GM23338 (cell line): ENCODE measurements around the gene TMC1. TPM values are rescaled to one million over a fixed set of nuclear protein-coding genes. Genes with fewer than 3 reads are reported as not detected.

ENCODE experiments used
- ATAC-seq: fragments of 200-7000 bp; cut with Tn5 transposase; 3 replicates; pipeline ENCODE4 v1.9.1; 2020
- DNase-seq: peaks from one replicate; pipeline ENCODE4 v3.0.0-alpha.2; 2015; ENCODE audit warnings: low spot score
- H2AFZ ChIP-seq: fragments of 200-600 bp; sonication (generic); 2 replicates; pipeline ENCODE4 v1.8.0; 2016; ENCODE audit warnings: antibody characterized with exemption, mild to moderate bottlenecking, moderate library complexity
- H3F3A ChIP-seq: fragments of 200-600 bp; sonication (generic); replicated peaks from 2 replicates; pipeline ENCODE4 v1.8.0; 2017; ENCODE audit warnings: antibody characterized with exemption, mixed run types, low read depth
- H3K27ac ChIP-seq: fragments of 200-600 bp; sonication (generic); 2 replicates; pipeline ENCODE4 v1.6.1; 2016; ENCODE audit warnings: low read depth
- H3K27me3 ChIP-seq: fragments of 200-600 bp; sonication (generic); 2 replicates; pipeline ENCODE4 v1.8.0; 2016; ENCODE audit warnings: mild to moderate bottlenecking, mixed run types, moderate library complexity; ENCODE audit not compliant: insufficient read depth
- H3K36me3 ChIP-seq: fragments of 200-600 bp; sonication (generic); 2 replicates; pipeline ENCODE4 v1.8.0; 2016; ENCODE audit warnings: mild to moderate bottlenecking; ENCODE audit not compliant: insufficient read depth
- H3K4me1 ChIP-seq: fragments of 200-600 bp; sonication (generic); 2 replicates; pipeline ENCODE4 v1.8.0; 2016; ENCODE audit warnings: mild to moderate bottlenecking, moderate library complexity; ENCODE audit not compliant: insufficient read depth
- H3K4me2 ChIP-seq: fragments of 200-600 bp; sonication (generic); 2 replicates; pipeline ENCODE4 v1.7.1; 2017; ENCODE audit warnings: mixed run types
- H3K4me3 ChIP-seq: fragments of 200-600 bp; sonication (generic); 2 replicates; pipeline ENCODE4 v1.6.1; 2016; ENCODE audit warnings: mixed run types
- H3K79me2 ChIP-seq: fragments of 200-600 bp; sonication (generic); replicated peaks from 2 replicates; pipeline ENCODE4 v1.8.0; 2017; ENCODE audit warnings: mild to moderate bottlenecking; ENCODE audit not compliant: insufficient read depth
- H3K9me2 ChIP-seq: fragments of 200-600 bp; sonication (generic); 2 replicates; pipeline ENCODE4 v1.8.0; 2017; ENCODE audit not compliant: insufficient read depth
- H4K20me1 ChIP-seq: fragments of 200-600 bp; sonication (generic); replicated peaks from 2 replicates; pipeline ENCODE4 v1.8.0; 2017; ENCODE audit warnings: mild to moderate bottlenecking; ENCODE audit not compliant: insufficient read depth
- H3K27ac Mint-ChIP-seq: 2 replicates; pipeline ENCODE4 v1.8.0; 2020; ENCODE audit warnings: inconsistent platforms, mild to moderate bottlenecking, moderate library complexity, mixed read lengths
- H3K27me3 Mint-ChIP-seq: 3 replicates; pipeline ENCODE4 v1.8.0; 2022; ENCODE audit warnings: low read depth, mild to moderate bottlenecking, moderate library complexity, mixed read lengths, inconsistent platforms; ENCODE audit not compliant: insufficient read depth, poor library complexity
- H3K36me3 Mint-ChIP-seq: 3 replicates; pipeline ENCODE4 v1.8.0; 2021; ENCODE audit warnings: low read depth, mild to moderate bottlenecking, inconsistent platforms, moderate library complexity, mixed read lengths
- H3K4me1 Mint-ChIP-seq: 3 replicates; pipeline ENCODE4 v1.8.0; 2020; ENCODE audit warnings: mild to moderate bottlenecking, inconsistent platforms, mixed read lengths
- H3K4me3 Mint-ChIP-seq: 3 replicates; pipeline ENCODE4 v1.8.0; 2021; ENCODE audit warnings: moderate library complexity, mild to moderate bottlenecking, inconsistent platforms, mixed read lengths
- H3K9me3 Mint-ChIP-seq: 3 replicates; pipeline ENCODE4 v1.8.0; 2020; ENCODE audit warnings: moderate library complexity, mild to moderate bottlenecking, inconsistent platforms, mixed read lengths
- CTCF ChIP-seq, 2 experiments: fragments of 200-600 bp in 1 of 2; sonication (generic) in 1 of 2; conservative IDR thresholded peaks; 2 replicates each; pipeline versions ENCODE4 v1.5.1 to v1.6.1; 2016 to 2017; ENCODE audit warnings: antibody characterized with exemption in 2 of 2, low read depth in 2 of 2, mild to moderate bottlenecking in 2 of 2, moderate library complexity in 1 of 2
- ETS1 ChIP-seq: IDR thresholded peaks from 2 replicates; pipeline ENCODE4 v1.6.1; 2016; ENCODE audit warnings: antibody characterized with exemption
- NANOG ChIP-seq: IDR thresholded peaks from 2 replicates; pipeline ENCODE4 v1.6.1; 2016; ENCODE audit warnings: antibody characterized with exemption, borderline replicate concordance
- STAT1 ChIP-seq: IDR thresholded peaks from one replicate; pipeline ENCODE4 v1.6.1; 2016; ENCODE audit warnings: antibody characterized with exemption; ENCODE audit not compliant: unreplicated experiment
- ZNF462 ChIP-seq: fragments of 250-450 bp; sonication (Bioruptor Pico); IDR thresholded peaks from 2 replicates; pipeline ENCODE4 v1.5.0; 2020; ENCODE audit warnings: mild to moderate bottlenecking, moderate library complexity
- polyA plus RNA-seq: library from polyadenylated mRNA; unstranded; fragments of >200 nt; fragmentation: Nextera tagmentation; extraction: Ambion mirVana; gene quantifications from 2 replicates; pipeline ENCODE4 v1.2.1, GENCODE V29; 2016
- total RNA-seq: library from RNA; depleted of rRNA; stranded (reverse); fragments of >200 nt; shearing (Covaris generic); gene quantifications from 2 replicates; pipeline ENCODE4 v1.2.3, GENCODE V29; 2014

The TMC1 gene
- total and polyA plus RNA-seq, 2 experiments from 2014 or later, result 0.61 to 1.2 TPM

- Mint-ChIP-seq H3K27ac (no peak overlapping the region), H3K4me1 (peaks cover 18% of the 10 kb centered on the region), H3K4me3 (no peak overlapping the region), H3K27me3 (peaks cover 2% of the 10 kb centered on the region), H3K36me3 (no peaks in the 10 kb centered on the region), H3K9me3 (0 out of 3 replicates have a peak, but pooled peaks cover under 1% of the 10 kb centered on the region)
- H3K4me1 ChIP-seq, result no peaks in the 10 kb centered on the region
- H3K9me2 ChIP-seq, result no peaks in the 10 kb centered on the region
- H3F3A ChIP-seq, result no peaks in the 10 kb centered on the region
- H3K4me3 ChIP-seq, result no peak overlapping the region
- peak; percentile 74 for ATAC-seq
- DNase-seq, result peak; percentile 80
- H3K79me2 ChIP-seq, result no peaks in the 10 kb centered on the region
- no peak overlapping the region for H3K27ac ChIP-seq
- H2AFZ ChIP-seq, result no peak overlapping the region
- no peaks in the 10 kb centered on the region for H3K27me3 ChIP-seq
- H3K4me2 ChIP-seq, result no peak overlapping the region
- no peaks in the 10 kb centered on the region for H3K36me3 ChIP-seq
- H4K20me1 ChIP-seq, result no peaks in the 10 kb centered on the region
- no peak for TF ChIP-seq STAT1
- TF ChIP-seq CTCF (conservative IDR thresholded peaks at IDR 0.05; ENCODE audit: low read depth in 2 of 2), result peak; percentile 75 to 81
Observed at GRCh38 chr9:72856972-72857623, 335.7 kb downstream of the TMC1 start.

GRCh38 chr9:72857624-72857996 lies 336.2 kb downstream of the TMC1 start:
- TF ChIP-seq ZNF462, result no peak
- TF ChIP-seq NANOG, result no peak
- no peak for TF ChIP-seq ETS1
- H3K27ac ChIP-seq, result no peak overlapping the region
- no peaks in the 10 kb centered on the region for H3K36me3 ChIP-seq
- peaks cover 2% of the 10 kb centered on the region for H3K27me3 Mint-ChIP-seq
- no peaks in the 10 kb centered on the region for H3F3A ChIP-seq
- no peaks in the 10 kb centered on the region for H3K27me3 ChIP-seq
- H3K4me3 Mint-ChIP-seq, result no peak overlapping the region
- ATAC-seq, result no peak
- H3K79me2 ChIP-seq, result no peaks in the 10 kb centered on the region
- no peak overlapping the region for H3K4me2 ChIP-seq
- H3K4me1 Mint-ChIP-seq, result peaks cover 18% of the 10 kb centered on the region
- H3K4me1 ChIP-seq, result no peaks in the 10 kb centered on the region
- no peak for DNase-seq
- no peaks in the 10 kb centered on the region for H3K9me3 Mint-ChIP-seq
- H3K27ac Mint-ChIP-seq, result peak overlapping the region; percentile 81; the same call in 1 of the 2 replicates
- H4K20me1 ChIP-seq, result no peaks in the 10 kb centered on the region
- H3K36me3 Mint-ChIP-seq, result no peaks in the 10 kb centered on the region
- H2AFZ ChIP-seq, result peak overlapping the region; percentile 69
- H3K4me3 ChIP-seq, result no peak overlapping the region
- no peaks in the 10 kb centered on the region for H3K9me2 ChIP-seq
